T-cell (primary cell): Measurements from ENCODE around the gene FAM98A. TPM values are rescaled to one million over a fixed set of nuclear protein-coding genes. Genes with fewer than 3 reads are reported as not detected.

Experiments
- ATAC-seq, 4 experiments: fragments of 200-7000 bp in 3 of 4; fragments of 150-1000 bp in 1 of 4; cut with Tn5 transposase; replicated peaks in 1 of 4; 1 replicate in 3 of 4; 2 replicates in 1 of 4; pipeline ENCODE4 v1.10.0; 2021; ENCODE audit warnings: moderate library complexity in 3 of 4, mild to moderate bottlenecking in 2 of 4, moderate number of reproducible peaks in 1 of 4
- CTCF ChIA-PET, 2 donors: fragments of 300-600 bp; sonication (Branson Sonifier 250); formaldehyde crosslinking; loops; one replicate each; lab custom pipeline; 2022; ENCODE audit warnings: antibody characterized with exemption in 2 of 2; lab: Charles Lee
- POLR2A ChIA-PET, 2 donors: fragments of 300-600 bp; sonication (Branson Sonifier 250); formaldehyde crosslinking; loops; one replicate each; lab custom pipeline; 2022; ENCODE audit warnings: antibody characterized with exemption in 2 of 2; lab: Charles Lee
- DNase-seq, 35 experiments: peaks; one replicate each; pipeline versions ENCODE4 v3.0.0 to v3.0.0-alpha.2; 2013 to 2023
- H3K27ac ChIP-seq: one replicate; pipeline ENCODE4 v1.5.1; 2013; ENCODE audit warnings: low read length
- H3K27me3 ChIP-seq, 2 experiments: replicated peaks in 1 of 2; 1 replicate in 1 of 2; 2 replicates in 1 of 2; pipeline versions ENCODE4 v1.6.1 to v1.7.0; 2013; ENCODE audit warnings: low read length in 1 of 2, mixed read lengths in 1 of 2; ENCODE audit not compliant: control insufficient read depth in 2 of 2, insufficient read depth in 2 of 2; ENCODE audit errors: extremely low read depth in 1 of 2
- H3K36me3 ChIP-seq, 2 donors: 1 replicate in 1 of 2; 2 replicates in 1 of 2; pipeline versions ENCODE4 v1.6.1 to v1.7.0; 2013; ENCODE audit warnings: low read length in 1 of 2; ENCODE audit not compliant: control insufficient read depth in 2 of 2, insufficient read depth in 1 of 2; ENCODE audit errors: extremely low read depth in 1 of 2
- H3K4me1 ChIP-seq, 2 experiments: 1 replicate in 1 of 2; 2 replicates in 1 of 2; pipeline versions ENCODE4 v1.6.1 to v1.7.0; 2013; ENCODE audit warnings: low read length in 2 of 2, mixed read lengths in 1 of 2; ENCODE audit not compliant: insufficient read depth in 2 of 2, control insufficient read depth in 1 of 2; ENCODE audit errors: extremely low read depth in 1 of 2
- H3K4me3 ChIP-seq, 2 donors: 1 replicate in 1 of 2; 2 replicates in 1 of 2; pipeline versions ENCODE4 v1.5.1 to v1.7.0; 2013; ENCODE audit warnings: mild to moderate bottlenecking in 2 of 2, low read length in 1 of 2, moderate library complexity in 1 of 2; ENCODE audit not compliant: control insufficient read depth in 1 of 2; ENCODE audit errors: extremely low read depth in 1 of 2
- H3K9me3 ChIP-seq: 2 replicates; pipeline ENCODE4 v1.7.0; 2013
- H3K27ac Mint-ChIP-seq, 2 donors: one replicate each; pipeline ENCODE4 v1.8.0; 2020 to 2021; ENCODE audit warnings: mild to moderate bottlenecking in 2 of 2, mixed read lengths in 2 of 2
- H3K27me3 Mint-ChIP-seq, 2 donors: one replicate each; pipeline ENCODE4 v1.8.0; 2021 to 2022; ENCODE audit warnings: mixed read lengths in 2 of 2
- H3K36me3 Mint-ChIP-seq: one replicate; pipeline ENCODE4 v1.8.0; 2021; ENCODE audit warnings: mixed read lengths
- H3K4me1 Mint-ChIP-seq, 3 donors: one replicate each; pipeline ENCODE4 v1.8.0; 2020 to 2022; ENCODE audit warnings: mixed read lengths in 3 of 3, mild to moderate bottlenecking in 1 of 3
- H3K4me3 Mint-ChIP-seq, 3 donors: one replicate each; pipeline ENCODE4 v1.8.0; 2020 to 2022; ENCODE audit warnings: mild to moderate bottlenecking in 3 of 3, mixed read lengths in 3 of 3, moderate library complexity in 3 of 3
- H3K9me3 Mint-ChIP-seq, 3 donors: one replicate each; pipeline ENCODE4 v1.8.0; 2020 to 2022; ENCODE audit warnings: mixed read lengths in 3 of 3
- WGBS: methylation state at CpG from one replicate; pipeline ENCODE4 v1.1.5; 2013; ENCODE audit warnings: missing lambda C conversion rate; ENCODE audit not compliant: insufficient coverage; 5-methylcytosine and 5-hydroxymethylcytosine counted together
- total RNA-seq, 35 experiments: library from RNA in 6 of 35; stranded (reverse) in 6 of 35; fragments of 120-200 nt in 1 of 35; gene quantifications; one replicate each; pipeline versions ENCODE4 v1.2.1 to v1.2.4 and lab custom pipeline; 2013 to 2026

FAM98A gene
- total RNA-seq, 5 donors from 2014 or later (not counting 1 experiment from before 2014, with no cell fraction given): 16.1 to 36.2 (median 34.5) TPM

DNA sequence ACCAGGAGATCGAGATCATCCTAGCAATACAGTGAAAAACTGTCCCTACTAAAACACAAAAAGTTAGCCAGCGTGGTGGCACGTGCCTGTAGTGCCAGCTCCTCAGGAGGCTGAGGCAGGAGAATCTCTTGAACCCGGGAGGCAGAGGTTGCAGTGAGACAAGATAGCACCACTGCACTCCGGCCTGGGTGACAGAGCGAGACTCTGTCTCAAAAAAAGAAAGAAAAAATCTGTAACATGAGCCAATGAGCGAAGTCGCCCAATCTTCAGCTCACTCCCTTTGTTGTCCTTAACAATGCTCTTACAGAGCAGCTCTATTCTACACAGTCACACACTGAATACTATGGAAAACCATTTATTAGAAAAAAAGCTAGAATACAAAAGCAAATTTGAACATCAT lies 22.0 kb downstream of the FAM98A start:
- Histone ChIP-seq H3K4me1 (peaks cover 0 to under 1% of the 10 kb centered on the region in 2 experiments), H3K27ac (no peak overlapping the region), H3K9me3 (no peaks in the 10 kb centered on the region), H3K27me3 (no peaks in the 10 kb centered on the region), H3K4me3 (no peak overlapping the region), H3K36me3 (no peaks in the 10 kb centered on the region)
- Mint-ChIP-seq H3K27ac (no peak overlapping the region), H3K27me3 (no peaks in the 10 kb centered on the region), H3K4me1 (peaks cover 5 to 7% (median 5%) of the 10 kb centered on the region in 3 donors), H3K4me3 (no peak overlapping the region), H3K9me3 (no peaks in the 10 kb centered on the region), H3K36me3 (no peaks in the 10 kb centered on the region)
- 96% methylated on average over 6 of the region's 8 CpGs for WGBS
- DNase-seq (no peak), ATAC-seq (no peak)
- POLR2A ChIA-PET: interaction anchor here in 1 of 2 donors (0.6 kb wide), 1 partner anchor 1088 kb away, joined by 3 read pairs; no protein-coding TSS in a partner anchor
- CTCF ChIA-PET: interaction anchor here (0.6 to 1.3 kb wide), 2 partner anchors 101 to 804 kb away, joined by 3 to 7 read pairs; no protein-coding TSS in a partner anchor

DNA sequence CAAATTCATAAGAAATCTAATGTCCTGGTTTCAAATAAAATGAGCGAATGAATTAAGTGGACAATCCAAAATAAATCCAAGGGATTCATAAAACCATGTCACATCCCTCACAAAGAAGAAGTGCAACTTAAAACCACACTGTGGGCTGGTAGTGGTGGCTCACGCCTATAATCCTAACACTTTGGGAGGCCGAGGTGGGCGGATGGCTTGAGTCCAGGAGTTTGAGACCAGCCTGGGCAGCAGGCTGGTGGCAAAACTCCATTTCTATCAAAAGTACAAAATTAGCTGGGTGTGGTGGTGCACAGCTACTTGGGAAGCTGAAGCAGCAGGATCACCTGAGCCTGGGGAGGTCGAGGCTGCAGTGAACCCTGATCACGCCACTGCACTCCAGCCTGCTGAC lies 25.4 kb downstream of the FAM98A start:
- WGBS: 80% methylated on average over 1 of the region's 6 CpGs
- CTCF ChIA-PET: interaction anchor here in 1 of 2 donors (1.2 kb wide), 1 partner anchor 10 kb away, joined by 4 read pairs; no protein-coding TSS in a partner anchor
- H3K4me1 ChIP-seq: no peaks in the 10 kb centered on the region
- no peaks in the 10 kb centered on the region for H3K27me3 Mint-ChIP-seq
- H3K9me3 ChIP-seq: no peaks in the 10 kb centered on the region
- H3K4me1 Mint-ChIP-seq: no peaks in the 10 kb centered on the region
- POLR2A ChIA-PET: no interaction called here
- no peak overlapping the region for H3K4me3 Mint-ChIP-seq
- no peaks in the 10 kb centered on the region for H3K9me3 Mint-ChIP-seq
- H3K36me3 Mint-ChIP-seq: no peaks in the 10 kb centered on the region
- no peak for DNase-seq
- H3K27ac Mint-ChIP-seq: no peak overlapping the region
- no peaks in the 10 kb centered on the region for H3K36me3 ChIP-seq
- H3K27me3 ChIP-seq: no peaks in the 10 kb centered on the region
- no peak overlapping the region for H3K4me3 ChIP-seq
- ATAC-seq: no peak
- no peak overlapping the region for H3K27ac ChIP-seq

DNA sequence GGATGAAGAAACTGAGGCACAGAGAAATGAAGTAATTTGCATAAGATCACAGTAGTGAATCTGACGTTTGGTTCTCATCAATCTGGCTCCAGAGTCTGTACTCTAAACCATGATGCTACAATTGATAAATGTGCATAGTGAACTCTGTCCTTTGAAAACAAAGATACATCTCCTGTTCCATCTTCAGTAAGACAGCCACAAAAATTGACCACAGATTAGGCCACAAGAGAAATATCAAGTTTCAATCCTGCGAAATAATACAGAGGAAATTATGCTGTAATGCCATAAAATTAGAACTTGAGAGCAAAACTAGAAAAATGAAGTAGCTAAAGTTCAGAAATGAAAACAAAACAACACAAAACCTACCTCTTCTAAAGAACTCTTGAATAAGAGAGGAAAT lies 28.4 kb downstream of the FAM98A start:
- Mint-ChIP-seq H3K36me3 (peaks cover 4% of the 10 kb centered on the region), H3K27ac (no peak overlapping the region), H3K4me1 (no peaks in the 10 kb centered on the region), H3K9me3 (no peaks in the 10 kb centered on the region), H3K27me3 (no peaks in the 10 kb centered on the region), H3K4me3 (no peak overlapping the region)
- ChIA-PET CTCF (no interaction called here), POLR2A (no interaction called here)
- Histone ChIP-seq H3K27me3 (no peaks in the 10 kb centered on the region), H3K4me3 (no peak overlapping the region), H3K4me1 (no peaks in the 10 kb centered on the region), H3K9me3 (no peaks in the 10 kb centered on the region), H3K27ac (no peak overlapping the region), H3K36me3 (no peaks in the 10 kb centered on the region)
- no peak for ATAC-seq
- no peak for DNase-seq
- 63% methylated on average over 1 of the region's 2 CpGs for WGBS

GRCh38 chr2:33561872-33562271 lies 37.2 kb downstream of the FAM98A start:
- no peak overlapping the region for H3K27ac ChIP-seq
- no peak overlapping the region for H3K4me3 Mint-ChIP-seq
- H3K4me1 Mint-ChIP-seq: no peaks in the 10 kb centered on the region
- H3K4me3 ChIP-seq: no peak overlapping the region
- no peak for ATAC-seq
- peaks cover 53% of the 10 kb centered on the region for H3K36me3 Mint-ChIP-seq
- ChIA-PET CTCF (no interaction called here), POLR2A (no interaction called here)
- H3K4me1 ChIP-seq: no peaks in the 10 kb centered on the region
- no peaks in the 10 kb centered on the region for H3K9me3 Mint-ChIP-seq
- H3K9me3 ChIP-seq: no peaks in the 10 kb centered on the region
- DNase-seq: no peak
- no peaks in the 10 kb centered on the region for H3K27me3 Mint-ChIP-seq
- H3K36me3 ChIP-seq: no peaks in the 10 kb centered on the region
- no peak overlapping the region for H3K27ac Mint-ChIP-seq
- no peaks in the 10 kb centered on the region for H3K27me3 ChIP-seq

DNA sequence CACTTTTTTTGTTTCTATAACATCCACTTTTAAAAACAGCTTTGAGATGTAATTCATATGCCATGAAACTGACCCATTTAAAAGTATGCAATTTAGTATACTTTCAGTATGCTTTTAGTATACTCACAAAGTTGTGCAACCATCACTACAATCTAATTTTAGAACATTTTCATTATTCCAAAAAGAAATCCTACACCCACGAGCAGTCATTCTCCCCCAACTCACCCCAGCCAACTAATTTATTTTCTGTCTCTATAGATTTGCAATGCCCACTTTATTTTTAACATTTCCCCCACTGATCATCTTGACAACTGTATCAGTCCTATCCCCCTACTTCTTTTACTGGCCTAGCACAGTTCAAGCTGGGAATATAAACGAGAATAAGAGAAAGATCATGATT lies 39.1 kb downstream of the FAM98A start:
- no peak overlapping the region for H3K27ac Mint-ChIP-seq
- no peaks in the 10 kb centered on the region for H3K27me3 Mint-ChIP-seq
- Histone ChIP-seq H3K36me3 (no peaks in the 10 kb centered on the region), H3K27ac (no peak overlapping the region), H3K4me3 (no peak overlapping the region), H3K4me1 (no peaks in the 10 kb centered on the region), H3K9me3 (no peaks in the 10 kb centered on the region), H3K27me3 (no peaks in the 10 kb centered on the region)
- ATAC-seq (no peak), DNase-seq (no peak)
- WGBS: 63% methylated on average over 1 of the region's 2 CpGs
- H3K9me3 Mint-ChIP-seq: no peaks in the 10 kb centered on the region
- CTCF ChIA-PET: no interaction called here
- H3K4me1 Mint-ChIP-seq: no peaks in the 10 kb centered on the region
- no peak overlapping the region for H3K4me3 Mint-ChIP-seq
- POLR2A ChIA-PET: no interaction called here
- peaks cover 49% of the 10 kb centered on the region for H3K36me3 Mint-ChIP-seq

GRCh38 chr2:33559328-33559727 lies 39.8 kb downstream of the FAM98A start:
- 90% methylated on average over 2 of the region's 3 CpGs for WGBS
- Mint-ChIP-seq H3K27ac (no peak overlapping the region), H3K4me3 (no peak overlapping the region), H3K9me3 (no peaks in the 10 kb centered on the region), H3K27me3 (no peaks in the 10 kb centered on the region), H3K36me3 (peaks cover 50% of the 10 kb centered on the region), H3K4me1 (peaks cover 0 to 2% (median 0%) of the 10 kb centered on the region in 3 donors)
- H3K36me3 ChIP-seq: no peaks in the 10 kb centered on the region
- ATAC-seq (no peak), DNase-seq (no peak)
- H3K27ac ChIP-seq: no peak overlapping the region
- CTCF ChIA-PET: no interaction called here
- no peaks in the 10 kb centered on the region for H3K4me1 ChIP-seq
- H3K4me3 ChIP-seq: no peak overlapping the region
- H3K9me3 ChIP-seq: no peaks in the 10 kb centered on the region
- no peaks in the 10 kb centered on the region for H3K27me3 ChIP-seq
- POLR2A ChIA-PET: no interaction called here

DNA sequence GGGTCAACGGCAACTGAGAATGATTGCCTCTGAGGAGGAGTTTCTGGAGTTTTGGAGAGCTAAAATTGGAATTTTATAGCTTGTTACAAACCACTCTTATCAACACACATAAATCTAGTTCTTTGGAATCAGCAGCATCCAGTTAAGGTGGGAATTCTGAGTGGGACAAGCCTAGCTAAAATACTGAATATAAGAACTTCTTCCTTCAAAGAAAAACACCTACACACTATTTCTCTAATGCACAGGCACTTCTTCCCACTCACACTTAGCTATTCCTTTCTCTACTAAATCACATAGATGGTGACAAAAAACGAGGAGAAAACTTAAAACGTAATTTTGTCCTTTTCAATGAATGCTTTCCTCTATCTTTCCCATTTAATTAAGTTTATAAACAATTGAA lies 43.4 kb downstream of the FAM98A start:
- H3K9me3 Mint-ChIP-seq: no peaks in the 10 kb centered on the region
- Histone ChIP-seq H3K27me3 (no peaks in the 10 kb centered on the region), H3K27ac (no peak overlapping the region), H3K9me3 (no peaks in the 10 kb centered on the region), H3K4me3 (no peak overlapping the region), H3K4me1 (no peaks in the 10 kb centered on the region), H3K36me3 (no peaks in the 10 kb centered on the region)
- H3K27me3 Mint-ChIP-seq: no peaks in the 10 kb centered on the region
- no peak for DNase-seq
- ChIA-PET CTCF (interaction anchor here in 1 of 2 donors (0.6 kb wide), 1 partner anchor 991 kb away, joined by 3 read pairs; no protein-coding TSS in a partner anchor), POLR2A (no interaction called here)
- H3K27ac Mint-ChIP-seq: no peak overlapping the region
- H3K4me1 Mint-ChIP-seq: peaks cover 0 to 2% (median 0%) of the 10 kb centered on the region in 3 donors
- H3K36me3 Mint-ChIP-seq: peaks cover 37% of the 10 kb centered on the region
- WGBS: no CpG with 5 or more reads among the region's 3 CpGs
- no peak for ATAC-seq
- no peak overlapping the region for H3K4me3 Mint-ChIP-seq
